ENCODE results near the gene HOOK2.

The HOOK2 gene

DNA sequence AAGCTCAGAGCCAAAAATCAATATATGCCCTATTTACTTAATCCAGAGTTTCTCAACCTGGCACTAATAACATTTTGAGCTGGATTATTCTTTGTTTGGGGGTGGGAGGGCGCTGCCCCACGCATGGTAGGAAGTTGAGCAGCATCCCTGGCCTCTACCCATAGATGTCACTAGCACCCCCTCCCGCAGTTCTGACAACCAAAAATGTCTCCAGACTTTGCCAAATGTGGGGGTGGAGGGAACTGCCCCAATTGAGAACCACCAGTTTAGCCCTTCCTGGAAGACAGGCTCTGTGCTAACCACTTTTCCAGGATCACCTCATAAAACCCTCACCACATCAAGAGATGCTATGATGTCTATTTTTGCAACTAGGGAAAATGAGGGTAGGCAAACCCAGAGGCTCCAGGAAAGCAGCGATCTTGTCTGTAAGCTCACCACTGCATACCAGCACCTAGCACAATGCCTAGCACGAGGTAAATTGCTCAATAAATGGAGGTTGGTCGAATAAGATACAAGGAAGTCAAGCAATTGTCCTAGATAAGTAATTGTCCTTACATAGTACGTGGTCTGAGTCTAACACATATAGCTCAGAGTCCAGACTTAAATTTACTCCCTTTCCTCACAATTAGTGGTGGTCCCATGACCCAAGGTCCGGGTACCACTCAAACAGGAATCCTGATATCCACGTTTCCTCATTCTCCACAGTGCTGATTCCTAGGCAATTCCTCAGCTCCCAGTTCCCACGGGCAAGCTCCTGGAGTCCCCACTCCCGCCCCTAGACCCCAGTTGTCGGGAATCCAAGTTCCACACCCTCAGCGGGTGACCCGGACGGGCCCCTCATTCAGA, 41.8 kb downstream of the HOOK2 start (continued):
- 0 out of 2 replicates have a peak, but pooled peaks have one; percentile 24 for TF ChIP-seq ZNF335 (tag by site-specific recombination; conservative IDR thresholded peaks at IDR 0.05)
- TF ChIP-seq, protein P1, sequence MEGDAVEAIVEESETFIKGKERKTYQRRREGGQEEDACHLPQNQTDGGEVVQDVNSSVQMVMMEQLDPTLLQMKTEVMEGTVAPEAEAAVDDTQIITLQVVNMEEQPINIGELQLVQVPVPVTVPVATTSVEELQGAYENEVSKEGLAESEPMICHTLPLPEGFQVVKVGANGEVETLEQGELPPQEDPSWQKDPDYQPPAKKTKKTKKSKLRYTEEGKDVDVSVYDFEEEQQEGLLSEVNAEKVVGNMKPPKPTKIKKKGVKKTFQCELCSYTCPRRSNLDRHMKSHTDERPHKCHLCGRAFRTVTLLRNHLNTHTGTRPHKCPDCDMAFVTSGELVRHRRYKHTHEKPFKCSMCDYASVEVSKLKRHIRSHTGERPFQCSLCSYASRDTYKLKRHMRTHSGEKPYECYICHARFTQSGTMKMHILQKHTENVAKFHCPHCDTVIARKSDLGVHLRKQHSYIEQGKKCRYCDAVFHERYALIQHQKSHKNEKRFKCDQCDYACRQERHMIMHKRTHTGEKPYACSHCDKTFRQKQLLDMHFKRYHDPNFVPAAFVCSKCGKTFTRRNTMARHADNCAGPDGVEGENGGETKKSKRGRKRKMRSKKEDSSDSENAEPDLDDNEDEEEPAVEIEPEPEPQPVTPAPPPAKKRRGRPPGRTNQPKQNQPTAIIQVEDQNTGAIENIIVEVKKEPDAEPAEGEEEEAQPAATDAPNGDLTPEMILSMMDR (tag by site-specific recombination; IDR thresholded peaks at IDR 0.05) = peak; percentile 88
- no peak for TF ChIP-seq ZNF223 (tag by site-specific recombination; IDR thresholded peaks at IDR 0.05)
- no peak for TF ChIP-seq ZNF571 (tag by site-specific recombination; IDR thresholded peaks at IDR 0.05)
- TF ChIP-seq, protein P2, sequence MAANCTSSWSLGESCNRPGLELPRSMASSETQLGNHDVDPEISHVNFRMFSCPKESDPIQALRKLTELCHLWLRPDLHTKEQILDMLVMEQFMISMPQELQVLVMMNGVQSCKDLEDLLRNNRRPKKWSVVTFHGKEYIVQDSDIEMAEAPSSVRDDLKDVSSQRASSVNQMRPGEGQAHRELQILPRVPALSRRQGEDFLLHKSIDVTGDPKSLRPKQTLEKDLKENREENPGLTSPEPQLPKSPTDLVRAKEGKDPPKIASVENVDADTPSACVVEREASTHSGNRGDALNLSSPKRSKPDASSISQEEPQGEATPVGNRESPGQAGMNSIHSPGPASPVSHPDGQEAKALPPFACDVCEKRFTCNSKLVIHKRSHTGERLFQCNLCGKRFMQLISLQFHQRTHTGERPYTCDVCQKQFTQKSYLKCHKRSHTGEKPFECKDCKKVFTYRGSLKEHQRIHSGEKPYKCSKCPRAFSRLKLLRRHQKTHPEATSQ (tag by site-specific recombination; IDR thresholded peaks at IDR 0.05) = no peak
- no peak for TF ChIP-seq ZNF19 (tag by site-specific recombination; IDR thresholded peaks at IDR 0.05; ENCODE audit: low read depth)
- TF ChIP-seq ZNF202 (tag by site-specific recombination; IDR thresholded peaks at IDR 0.05; ENCODE audit: borderline replicate concordance) = no peak
- peak; percentile 14; the same call in 1 of the 2 replicates for TF ChIP-seq ZEB2 (tag by site-specific recombination; IDR thresholded peaks at IDR 0.05)
- no peak for TF ChIP-seq ZNF366 (tag by site-specific recombination; conservative IDR thresholded peaks at IDR 0.05)
- peak; percentile 65; the same call in 1 of the 2 replicates for TF ChIP-seq ZFHX2 (tag by site-specific recombination; conservative IDR thresholded peaks at IDR 0.05)
- no peak for TF ChIP-seq ZNF704 (tag by site-specific recombination; IDR thresholded peaks at IDR 0.05)
- no peak for TF ChIP-seq ZNF791 (tag by site-specific recombination; IDR thresholded peaks at IDR 0.05)
- peak; percentile 69 for TF ChIP-seq EGR2 (tag by site-specific recombination; IDR thresholded peaks at IDR 0.05; ENCODE audit: low read depth)
- 0 out of 2 replicates have a peak, but pooled peaks have one; percentile 38 for TF ChIP-seq ZNF561 (tag by site-specific recombination; IDR thresholded peaks at IDR 0.05; ENCODE audit: borderline replicate concordance)
- no peak for TF ChIP-seq ZNF530 (tag by site-specific recombination; IDR thresholded peaks at IDR 0.05; ENCODE audit: low read depth)
- no peak for TF ChIP-seq ZNF837 (tag by site-specific recombination; IDR thresholded peaks at IDR 0.05)
- TF ChIP-seq, protein P3, sequence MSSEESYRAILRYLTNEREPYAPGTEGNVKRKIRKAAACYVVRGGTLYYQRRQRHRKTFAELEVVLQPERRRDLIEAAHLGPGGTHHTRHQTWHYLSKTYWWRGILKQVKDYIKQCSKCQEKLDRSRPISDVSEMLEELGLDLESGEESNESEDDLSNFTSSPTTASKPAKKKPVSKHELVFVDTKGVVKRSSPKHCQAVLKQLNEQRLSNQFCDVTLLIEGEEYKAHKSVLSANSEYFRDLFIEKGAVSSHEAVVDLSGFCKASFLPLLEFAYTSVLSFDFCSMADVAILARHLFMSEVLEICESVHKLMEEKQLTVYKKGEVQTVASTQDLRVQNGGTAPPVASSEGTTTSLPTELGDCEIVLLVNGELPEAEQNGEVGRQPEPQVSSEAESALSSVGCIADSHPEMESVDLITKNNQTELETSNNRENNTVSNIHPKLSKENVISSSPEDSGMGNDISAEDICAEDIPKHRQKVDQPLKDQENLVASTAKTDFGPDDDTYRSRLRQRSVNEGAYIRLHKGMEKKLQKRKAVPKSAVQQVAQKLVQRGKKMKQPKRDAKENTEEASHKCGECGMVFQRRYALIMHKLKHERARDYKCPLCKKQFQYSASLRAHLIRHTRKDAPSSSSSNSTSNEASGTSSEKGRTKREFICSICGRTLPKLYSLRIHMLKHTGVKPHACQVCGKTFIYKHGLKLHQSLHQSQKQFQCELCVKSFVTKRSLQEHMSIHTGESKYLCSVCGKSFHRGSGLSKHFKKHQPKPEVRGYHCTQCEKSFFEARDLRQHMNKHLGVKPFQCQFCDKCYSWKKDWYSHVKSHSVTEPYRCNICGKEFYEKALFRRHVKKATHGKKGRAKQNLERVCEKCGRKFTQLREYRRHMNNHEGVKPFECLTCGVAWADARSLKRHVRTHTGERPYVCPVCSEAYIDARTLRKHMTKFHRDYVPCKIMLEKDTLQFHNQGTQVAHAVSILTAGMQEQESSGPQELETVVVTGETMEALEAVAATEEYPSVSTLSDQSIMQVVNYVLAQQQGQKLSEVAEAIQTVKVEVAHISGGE (tag by site-specific recombination; conservative IDR thresholded peaks at IDR 0.05; ENCODE audit: low read depth) = 0 out of 2 replicates have a peak, but pooled peaks have one; percentile 0
- TF ChIP-seq, protein P4, sequence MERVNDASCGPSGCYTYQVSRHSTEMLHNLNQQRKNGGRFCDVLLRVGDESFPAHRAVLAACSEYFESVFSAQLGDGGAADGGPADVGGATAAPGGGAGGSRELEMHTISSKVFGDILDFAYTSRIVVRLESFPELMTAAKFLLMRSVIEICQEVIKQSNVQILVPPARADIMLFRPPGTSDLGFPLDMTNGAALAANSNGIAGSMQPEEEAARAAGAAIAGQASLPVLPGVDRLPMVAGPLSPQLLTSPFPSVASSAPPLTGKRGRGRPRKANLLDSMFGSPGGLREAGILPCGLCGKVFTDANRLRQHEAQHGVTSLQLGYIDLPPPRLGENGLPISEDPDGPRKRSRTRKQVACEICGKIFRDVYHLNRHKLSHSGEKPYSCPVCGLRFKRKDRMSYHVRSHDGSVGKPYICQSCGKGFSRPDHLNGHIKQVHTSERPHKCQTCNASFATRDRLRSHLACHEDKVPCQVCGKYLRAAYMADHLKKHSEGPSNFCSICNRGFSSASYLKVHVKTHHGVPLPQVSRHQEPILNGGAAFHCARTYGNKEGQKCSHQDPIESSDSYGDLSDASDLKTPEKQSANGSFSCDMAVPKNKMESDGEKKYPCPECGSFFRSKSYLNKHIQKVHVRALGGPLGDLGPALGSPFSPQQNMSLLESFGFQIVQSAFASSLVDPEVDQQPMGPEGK (tag by site-specific recombination; IDR thresholded peaks at IDR 0.05) = peak; percentile 8; the same call in 1 of the 2 replicates

Data from HEK293 (cell line).